HG03108 (cell line): ENCODE data around the gene MS4A5.
"Not testable (repeated sequence)": the region's sequence is repeated elsewhere in the genome, so short reads cannot be mapped to it uniquely, and the experiment has no call there.

ENCODE experiments used
- ATAC-seq: cut with Tn5 transposase; IDR thresholded peaks from one replicate; pipeline ENCODE4 v1.9.1; 2021; ENCODE audit warnings: moderate library complexity; ENCODE audit not compliant: unreplicated experiment

MS4A5 gene

GRCh38 chr11:60429272-60429671 lies at the start of gene MS4A5:
MS4A5 (plus strand) TSS chr11:60429572; CDS start chr11:60429675, 103 bp downstream.
- ATAC-seq = no peak

- peak; percentile 74 for ATAC-seq
Measured at GRCh38 chr11:60389279-60389910, 40.0 kb upstream of the MS4A5 start.

GRCh38 chr11:60390419-60390818 lies 39.0 kb upstream of the MS4A5 start:
- ATAC-seq = no peak

- ATAC-seq = no peak
Measured at GRCh38 chr11:60392361-60392760, 37.0 kb upstream of the MS4A5 start.

- no peak for ATAC-seq
Measured at GRCh38 chr11:60393016-60393415, 36.4 kb upstream of the MS4A5 start.

GRCh38 chr11:60394666-60395380 lies 34.5 kb upstream of the MS4A5 start:
- no peak for ATAC-seq

- ATAC-seq = no peak
Measured at GRCh38 chr11:60396382-60396781, 33.0 kb upstream of the MS4A5 start, which contains the start of gene MS4A14. MS4A14 (plus strand) TSS chr11:60396459; CDS start chr11:60396579, 120 bp downstream.

GRCh38 chr11:60396799-60397198 lies 32.6 kb upstream of the MS4A5 start:
- no peak for ATAC-seq

- ATAC-seq = no peak
Measured at GRCh38 chr11:60420015-60420414, 9.4 kb upstream of the MS4A5 start.

- ATAC-seq = no peak
Measured at GRCh38 chr11:60422609-60423008, 6.8 kb upstream of the MS4A5 start.

GRCh38 chr11:60428517-60428916 lies 855 bp upstream of the MS4A5 start:
- no peak for ATAC-seq

GRCh38 chr11:60431251-60431650 lies 1.9 kb downstream of the MS4A5 start:
- no peak for ATAC-seq

- no peak for ATAC-seq
Measured at GRCh38 chr11:60433401-60433800, 4.0 kb downstream of the MS4A5 start.

- ATAC-seq = no peak
Measured at GRCh38 chr11:60447070-60447469, 17.7 kb downstream of the MS4A5 start.

- ATAC-seq = no peak
Measured at GRCh38 chr11:60447846-60448245, 18.5 kb downstream of the MS4A5 start.

GRCh38 chr11:60451185-60451584 lies 21.8 kb downstream of the MS4A5 start:
- not testable (repeated sequence) for ATAC-seq

GRCh38 chr11:60454212-60454611 lies 24.8 kb downstream of the MS4A5 start:
- no peak for ATAC-seq

- ATAC-seq = peak; percentile 86
Measured at GRCh38 chr11:60455531-60456042, 26.2 kb downstream of the MS4A5 start, which contains the start of gene MS4A1. MS4A1 (plus strand) TSS chr11:60455847; CDS start chr11:60462375, 6,528 bp downstream.

- peak; percentile 35 for ATAC-seq
Measured at GRCh38 chr11:60457576-60457975, 28.2 kb downstream of the MS4A5 start.

GRCh38 chr11:60459345-60459744 lies 30.0 kb downstream of the MS4A5 start:
- ATAC-seq = no peak

- no peak for ATAC-seq
Measured at GRCh38 chr11:60468829-60469228, 39.5 kb downstream of the MS4A5 start.

- ATAC-seq = no peak
Measured at GRCh38 chr11:60469723-60470122, 40.4 kb downstream of the MS4A5 start.
